Kidney tubule cell (primary cell): Measurements from ENCODE around the gene BDH1.
"Not testable (repeated sequence)": the region's sequence is repeated elsewhere in the genome, so short reads cannot be mapped to it uniquely, and the experiment has no call there.

Experiments used
- DNase-seq: peaks from one replicate; pipeline ENCODE4 v3.0.0-alpha.2; 2018; ENCODE audit warnings: low spot score

Gene BDH1

DNA sequence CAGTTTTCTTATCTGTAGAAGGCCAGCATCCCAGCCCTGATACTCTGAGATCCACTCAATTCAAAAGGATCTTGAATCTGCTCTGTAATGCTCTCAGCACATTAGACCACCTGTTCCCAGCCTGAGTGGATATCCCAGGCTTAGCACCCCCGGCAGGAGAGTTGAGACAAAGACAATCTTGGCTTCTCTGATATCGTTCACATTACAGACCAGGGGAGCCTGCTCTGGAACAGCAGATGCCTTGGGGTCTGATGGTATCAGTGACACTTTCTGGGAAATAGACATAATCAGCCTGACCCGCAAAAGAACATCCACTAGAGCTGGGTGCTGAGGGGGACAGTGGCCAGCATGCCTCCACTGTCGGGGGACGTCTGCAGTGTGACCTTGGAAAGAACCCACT, 70.6 kb downstream of the BDH1 start:
- DNase-seq: no peak

GRCh38 chr3:197484204-197484901, 71.4 kb downstream of the BDH1 start:
- DNase-seq: no peak

DNA sequence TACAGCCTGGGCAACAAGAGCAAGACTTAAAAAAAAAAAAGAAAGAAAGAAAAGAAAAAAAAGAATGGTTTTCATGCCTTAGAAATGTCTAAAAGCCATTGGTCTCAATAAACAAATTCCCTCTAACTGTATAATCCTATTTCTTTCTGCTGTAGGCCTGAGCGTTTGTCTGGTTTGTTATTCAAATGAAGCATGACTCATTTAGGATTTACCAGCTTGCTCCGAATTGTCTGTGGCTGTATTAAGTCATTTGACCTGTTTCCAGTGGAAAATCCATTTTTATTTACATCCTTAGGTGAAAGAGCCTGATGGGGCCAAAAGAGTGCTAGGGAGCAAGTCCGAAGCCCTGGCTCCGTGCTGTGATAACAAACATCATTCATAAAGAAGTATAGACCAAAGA, 73.8 kb downstream of the BDH1 start:
- no peak for DNase-seq

DNA sequence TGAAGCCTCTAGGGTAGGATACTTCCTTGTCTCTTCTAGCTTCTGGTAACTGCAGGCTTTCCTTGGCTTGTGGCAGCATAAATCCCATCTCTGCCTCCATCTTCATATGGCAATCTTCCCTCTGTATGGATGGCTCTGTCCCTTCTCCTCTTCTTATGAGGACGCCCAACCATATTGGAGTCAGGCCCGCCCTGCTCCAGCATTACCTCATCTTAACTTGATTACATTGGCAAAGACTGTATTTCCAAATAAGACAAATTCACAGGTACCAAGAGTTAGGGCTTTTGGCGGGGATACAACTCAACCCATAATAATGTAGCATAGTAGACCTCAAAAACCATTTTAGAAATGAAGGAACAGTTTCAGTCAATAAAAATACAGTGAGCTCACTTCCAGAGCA, 75.4 kb downstream of the BDH1 start:
- no peak for DNase-seq

DNA sequence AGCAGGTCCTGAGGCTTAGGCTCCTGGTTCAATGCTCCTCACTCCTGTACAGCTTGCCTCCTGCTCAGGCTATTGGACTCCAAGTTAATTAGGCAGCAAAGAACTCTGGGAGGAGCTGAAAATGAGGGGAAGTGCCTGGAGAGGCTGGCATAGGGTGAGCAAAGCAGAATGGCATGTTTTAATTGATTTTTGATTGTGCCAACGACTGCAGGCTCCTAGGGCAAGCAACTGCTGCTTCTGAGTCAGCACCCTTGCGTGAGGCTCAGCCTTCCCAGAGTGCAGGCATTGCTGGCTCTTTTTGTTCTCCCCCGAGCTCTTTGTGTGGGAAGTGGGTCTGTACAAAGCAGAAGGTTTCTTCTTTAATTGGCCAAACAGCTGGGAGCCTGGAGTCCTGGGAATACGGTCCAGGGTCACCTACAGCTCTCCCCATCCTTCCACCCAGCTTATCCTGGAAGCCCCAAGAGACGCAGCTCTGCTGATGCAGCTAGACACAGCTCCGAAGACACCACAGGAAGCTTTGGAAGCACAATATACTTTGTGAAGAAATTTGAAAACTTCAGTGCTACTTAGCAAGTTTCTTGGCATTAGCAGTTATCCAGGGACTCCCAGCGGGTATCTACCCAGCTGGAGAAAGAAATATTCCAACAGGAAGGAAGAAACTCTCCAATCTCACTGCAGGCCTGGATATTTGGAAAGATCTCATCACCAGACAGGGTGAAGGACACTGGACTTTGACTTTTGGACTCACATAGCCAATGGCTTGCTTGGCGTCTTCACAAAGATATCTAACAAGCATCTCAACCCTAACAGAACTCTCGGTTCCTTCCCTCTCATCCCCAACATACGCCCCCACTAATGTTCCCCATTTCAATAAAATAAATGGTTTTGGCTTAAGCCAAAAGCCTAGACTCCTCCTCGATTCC, 76.8 kb downstream of the BDH1 start:
- peak; percentile 92 for DNase-seq

DNA sequence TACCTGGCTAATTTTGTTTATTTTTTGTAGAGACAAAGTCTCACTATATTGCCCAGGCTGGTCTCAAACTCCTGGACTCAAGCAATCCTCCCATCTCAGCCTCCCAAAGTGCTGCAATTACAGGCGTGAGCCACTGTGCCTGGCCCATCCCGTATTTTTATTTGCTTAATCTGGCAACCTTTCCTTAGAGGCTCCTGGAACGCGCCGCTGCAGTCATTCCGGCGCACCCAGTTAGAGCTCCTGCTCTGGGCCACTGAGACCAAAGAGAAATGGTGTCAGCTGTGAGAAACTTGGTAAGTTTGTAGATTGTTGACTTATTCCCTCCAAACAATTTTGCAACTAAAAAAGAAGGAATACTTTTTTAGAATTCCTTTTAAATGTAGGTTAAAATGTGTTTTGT, 78.0 kb downstream of the BDH1 start:
- not testable (repeated sequence) for DNase-seq

- DNase-seq: no peak
These were observed 79.7 kb downstream of the BDH1 start for GRCh38 chr3:197475997-197476525.

DNA sequence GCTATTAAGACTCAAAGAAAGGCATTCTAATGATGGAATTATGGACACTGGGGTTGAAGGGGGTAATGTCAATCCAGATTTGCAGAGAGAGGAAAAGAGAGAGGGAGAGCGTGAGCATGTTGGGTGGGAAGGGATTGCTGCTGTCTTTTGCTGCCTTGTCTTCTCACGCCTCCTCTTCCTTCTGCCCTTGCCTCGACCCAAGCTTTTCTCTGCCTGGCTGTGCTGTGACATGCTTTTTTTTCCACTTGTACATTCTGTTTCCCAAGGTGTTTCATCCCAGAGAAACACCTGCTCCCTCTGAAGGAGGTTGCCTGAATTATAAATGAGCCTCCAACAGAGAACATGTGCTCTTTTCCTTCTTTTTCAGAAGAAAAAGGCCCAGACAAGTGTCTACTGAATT, 80.3 kb downstream of the BDH1 start:
- DNase-seq: no peak

GRCh38 chr3:197472151-197472550, 83.6 kb downstream of the BDH1 start:
- no peak for DNase-seq

DNA sequence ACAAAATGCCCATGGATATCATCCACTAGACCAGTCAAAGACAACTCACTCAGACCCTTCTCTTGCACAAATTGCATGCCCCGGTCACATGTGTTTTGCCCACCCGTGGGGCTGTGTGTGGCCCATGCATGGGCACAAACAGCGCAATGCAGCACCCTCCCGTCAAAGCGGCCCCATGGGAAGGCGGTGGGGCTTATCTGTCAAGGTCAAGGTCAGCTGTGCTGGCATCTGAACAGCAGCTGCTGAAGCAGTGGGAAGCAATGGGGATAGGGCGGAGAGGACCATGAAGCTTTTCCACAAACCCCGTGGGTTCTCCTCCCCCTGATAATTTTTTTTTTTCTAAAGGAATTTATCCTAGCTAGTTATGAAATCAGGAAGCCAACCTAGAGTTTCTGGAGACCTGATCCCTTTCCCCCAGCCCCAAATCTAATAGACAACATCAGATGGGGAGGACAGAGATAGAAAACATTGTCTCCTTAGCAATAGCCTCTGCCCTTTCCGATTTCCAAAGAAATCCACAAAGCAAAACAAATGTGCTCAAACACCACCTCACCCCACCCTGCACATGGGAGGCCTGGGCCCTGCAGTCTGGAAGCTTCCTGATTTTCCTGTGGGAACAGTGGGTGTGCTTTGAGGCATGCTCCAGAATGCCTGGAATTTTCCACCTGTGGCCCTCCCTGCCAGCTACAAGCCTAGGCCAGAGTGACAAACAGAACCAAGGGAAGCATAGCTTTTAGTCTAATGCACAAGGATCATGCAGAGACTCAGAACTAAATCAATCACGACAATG, 84.4 kb downstream of the BDH1 start:
- DNase-seq: peak; percentile 48

DNA sequence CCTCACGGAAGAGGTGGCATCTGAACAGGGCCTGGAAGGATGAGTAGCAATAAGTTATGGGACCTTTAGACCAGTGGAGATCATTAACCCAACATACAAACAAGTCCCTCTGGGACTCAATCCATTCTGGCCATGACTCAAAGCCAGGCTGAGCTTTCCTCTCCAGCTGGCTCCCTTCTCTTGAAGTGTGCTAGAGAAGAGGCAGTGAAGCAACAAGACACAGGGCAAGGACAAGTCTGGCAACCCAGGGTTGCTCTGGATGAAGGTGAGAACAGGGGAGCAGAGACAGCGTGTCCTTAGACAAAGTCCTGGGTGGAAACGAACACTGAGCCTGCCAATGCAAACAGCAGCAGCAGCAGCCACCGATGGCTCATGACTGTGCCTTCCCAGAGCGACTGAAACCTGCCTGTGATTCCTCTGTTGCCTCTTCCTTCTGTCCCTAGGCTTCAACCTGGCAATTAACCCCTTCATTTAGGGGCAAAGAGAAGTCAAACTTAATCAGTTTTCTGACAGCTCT, 86.8 kb downstream of the BDH1 start:
- DNase-seq: peak; percentile 78

GRCh38 chr3:197468167-197468566, 87.6 kb downstream of the BDH1 start:
- DNase-seq: no peak

- DNase-seq: peak; percentile 16
These were observed 89.0 kb downstream of the BDH1 start for GRCh38 chr3:197466586-197467399.

GRCh38 chr3:197465996-197466549, 89.7 kb downstream of the BDH1 start:
- peak; percentile 24 for DNase-seq

- DNase-seq: no peak
These were observed 90.4 kb downstream of the BDH1 start for GRCh38 chr3:197465197-197465995.

- DNase-seq: no peak
These were observed 91.0 kb downstream of the BDH1 start for GRCh38 chr3:197464794-197465193.

DNA sequence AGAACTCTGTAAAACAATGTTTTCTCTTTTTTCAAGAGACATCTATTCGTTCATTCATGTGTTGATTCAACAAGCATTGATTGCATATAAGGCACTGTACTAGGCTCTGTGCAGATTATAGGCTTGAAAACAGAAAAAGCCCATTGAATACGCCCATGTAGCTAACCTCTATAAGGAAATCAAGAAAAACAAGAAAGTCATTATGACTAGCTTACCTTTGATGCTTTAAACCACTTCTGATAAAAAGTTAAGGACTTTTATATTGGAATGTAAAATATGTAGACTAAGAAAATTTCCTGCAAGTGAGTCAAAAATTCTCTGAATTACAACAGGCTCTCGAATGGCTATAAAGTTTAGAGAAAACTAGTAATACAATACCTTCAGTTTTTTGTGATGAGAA, 92.5 kb downstream of the BDH1 start:
- peak; percentile 12 for DNase-seq

DNA sequence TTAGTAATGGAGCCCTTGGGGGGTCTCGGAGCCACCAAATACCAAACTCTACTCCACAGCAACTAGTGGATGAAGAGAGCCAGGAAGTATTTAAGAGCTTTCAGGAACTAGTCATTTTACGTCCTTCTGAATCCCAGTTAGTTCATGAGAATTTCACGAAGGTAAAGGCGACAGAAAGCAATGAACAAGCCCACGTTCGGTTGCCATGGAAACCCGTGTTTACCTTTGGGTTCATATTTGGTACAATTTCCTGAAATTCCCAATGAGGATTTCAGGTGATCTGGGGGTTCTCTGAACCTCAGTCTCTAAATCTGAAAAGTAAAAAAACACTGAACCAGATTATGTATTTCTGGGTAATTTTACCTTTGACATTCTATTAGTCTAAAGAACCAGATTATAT, 93.0 kb downstream of the BDH1 start:
- DNase-seq: no peak

- no peak for DNase-seq
These were observed 95.1 kb downstream of the BDH1 start for GRCh38 chr3:197460639-197461038.

DNA sequence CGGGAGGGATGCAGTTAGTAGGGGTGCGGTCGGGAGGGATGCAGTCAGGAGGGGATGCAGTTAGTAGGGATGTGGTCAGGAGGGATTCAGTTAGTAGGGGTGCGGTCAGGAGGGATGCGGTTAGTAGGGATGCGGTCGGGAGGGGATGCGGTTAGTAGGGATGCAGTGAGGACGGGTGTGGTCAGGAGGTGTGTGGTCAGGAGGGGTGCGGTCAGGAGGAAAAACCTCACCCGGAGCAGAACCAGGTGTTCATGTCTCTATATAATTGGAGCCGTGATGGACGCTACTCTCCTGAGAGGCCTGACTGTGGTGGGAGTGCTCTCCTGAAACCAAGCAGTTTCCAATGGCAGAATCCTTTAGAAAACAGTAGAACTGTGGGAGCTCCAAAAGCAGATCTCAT, 95.8 kb downstream of the BDH1 start:
- DNase-seq: no peak
